ENCODE data around the gene ZDHHC11B.
"Not testable (repeated sequence)": the region's sequence is repeated elsewhere in the genome, so short reads cannot be mapped to it uniquely, and the experiment has no call there.

- TF ChIP-seq, protein P1, sequence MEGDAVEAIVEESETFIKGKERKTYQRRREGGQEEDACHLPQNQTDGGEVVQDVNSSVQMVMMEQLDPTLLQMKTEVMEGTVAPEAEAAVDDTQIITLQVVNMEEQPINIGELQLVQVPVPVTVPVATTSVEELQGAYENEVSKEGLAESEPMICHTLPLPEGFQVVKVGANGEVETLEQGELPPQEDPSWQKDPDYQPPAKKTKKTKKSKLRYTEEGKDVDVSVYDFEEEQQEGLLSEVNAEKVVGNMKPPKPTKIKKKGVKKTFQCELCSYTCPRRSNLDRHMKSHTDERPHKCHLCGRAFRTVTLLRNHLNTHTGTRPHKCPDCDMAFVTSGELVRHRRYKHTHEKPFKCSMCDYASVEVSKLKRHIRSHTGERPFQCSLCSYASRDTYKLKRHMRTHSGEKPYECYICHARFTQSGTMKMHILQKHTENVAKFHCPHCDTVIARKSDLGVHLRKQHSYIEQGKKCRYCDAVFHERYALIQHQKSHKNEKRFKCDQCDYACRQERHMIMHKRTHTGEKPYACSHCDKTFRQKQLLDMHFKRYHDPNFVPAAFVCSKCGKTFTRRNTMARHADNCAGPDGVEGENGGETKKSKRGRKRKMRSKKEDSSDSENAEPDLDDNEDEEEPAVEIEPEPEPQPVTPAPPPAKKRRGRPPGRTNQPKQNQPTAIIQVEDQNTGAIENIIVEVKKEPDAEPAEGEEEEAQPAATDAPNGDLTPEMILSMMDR (IDR thresholded peaks at IDR 0.05) = not testable (repeated sequence)
- not testable (repeated sequence) for TF ChIP-seq POLR2A (IDR thresholded peaks at IDR 0.05)
Measured at GRCh38 chr5:678521-678920, 106.0 kb downstream of the ZDHHC11B start.

All from body of pancreas (tissue), 4 donors.